Glutamatergic neuron (in vitro differentiated cells): Measurements from ENCODE around the gene C15orf39. TPM values are rescaled to one million over a fixed set of nuclear protein-coding genes. Genes with fewer than 3 reads are reported as not detected.

Source experiments
- DNase-seq: peaks from one replicate; pipeline ENCODE4 v3.0.0; 2022
- H3K27ac Mint-ChIP-seq: one replicate; pipeline ENCODE4 v1.8.0; 2020; ENCODE audit warnings: mild to moderate bottlenecking, mixed read lengths, inconsistent platforms; ENCODE audit not compliant: unreplicated experiment
- H3K27me3 Mint-ChIP-seq: one replicate; pipeline ENCODE4 v1.8.0; 2020; ENCODE audit warnings: mild to moderate bottlenecking, moderate library complexity, mixed read lengths, inconsistent platforms; ENCODE audit not compliant: unreplicated experiment
- H3K36me3 Mint-ChIP-seq: one replicate; pipeline ENCODE4 v1.8.0; 2020; ENCODE audit warnings: mild to moderate bottlenecking, mixed read lengths, inconsistent platforms; ENCODE audit not compliant: unreplicated experiment
- H3K4me1 Mint-ChIP-seq: one replicate; pipeline ENCODE4 v1.8.0; 2020; ENCODE audit warnings: mild to moderate bottlenecking, low read depth, mixed read lengths, inconsistent platforms; ENCODE audit not compliant: unreplicated experiment
- H3K4me3 Mint-ChIP-seq: one replicate; pipeline ENCODE4 v1.8.0; 2020; ENCODE audit warnings: mild to moderate bottlenecking, mixed read lengths, inconsistent platforms; ENCODE audit not compliant: unreplicated experiment
- H3K9me3 Mint-ChIP-seq: one replicate; pipeline ENCODE4 v1.8.0; 2020; ENCODE audit warnings: mild to moderate bottlenecking, moderate library complexity, mixed read lengths, inconsistent platforms; ENCODE audit not compliant: unreplicated experiment
- CTCF ChIP-seq: fragments of 200-600 bp; sonication (generic); IDR thresholded peaks from one replicate; pipeline ENCODE4 v1.5.0; 2021; ENCODE audit not compliant: partially characterized antibody, unreplicated experiment
- long read RNA-seq: library from polyadenylated mRNA; unstranded; transcript quantifications from one replicate; pipeline ENCODE4 v2.0.0, GENCODE V29; 2020; ENCODE audit not compliant: unreplicated experiment
- total RNA-seq: library from RNA; stranded (reverse); fragmentation: NEBNext Ultra II Directional; extraction: Animal tissue kit (Norgen Biotek cat#: 25700); gene quantifications from one replicate; pipeline ENCODE4 v1.2.1, GENCODE V29; 2021; ENCODE audit not compliant: unreplicated experiment

C15orf39 gene
- total RNA-seq: 9.0 TPM
- long read RNA-seq: 0 reads

GRCh38 chr15:75201616-75202250 is at the start of gene C15orf39:
Gene C15orf39 (plus strand): TSS chr15:75201882. CDS start chr15:75206049, 4,167 bp downstream.
- peak; percentile 79 for DNase-seq
- Mint-ChIP-seq H3K27ac (peak within 1 kb of the TSS; percentile 53), H3K4me3 (peak within 1 kb of the TSS; percentile 85), H3K9me3 (peaks cover 13% of the 10 kb centered on the region), H3K27me3 (peaks cover 14% of the 10 kb centered on the region), H3K36me3 (no peaks in the 10 kb centered on the region), H3K4me1 (peaks cover 10% of the 10 kb centered on the region)
- TF ChIP-seq CTCF: peak; percentile 98

GRCh38 chr15:75152382-75153079 is 49.2 kb upstream of the C15orf39 start:
- H3K4me3 Mint-ChIP-seq: peak overlapping the region; percentile 15
- peaks cover 18% of the 10 kb centered on the region for H3K36me3 Mint-ChIP-seq
- H3K27ac Mint-ChIP-seq: no peak overlapping the region
- no peaks in the 10 kb centered on the region for H3K9me3 Mint-ChIP-seq
- DNase-seq: no peak
- H3K4me1 Mint-ChIP-seq: no peaks in the 10 kb centered on the region
- no peak for TF ChIP-seq CTCF
- no peaks in the 10 kb centered on the region for H3K27me3 Mint-ChIP-seq

- no peak overlapping the region for H3K4me3 Mint-ChIP-seq
- TF ChIP-seq CTCF: no peak
- DNase-seq: no peak
- H3K27me3 Mint-ChIP-seq: no peaks in the 10 kb centered on the region
- H3K4me1 Mint-ChIP-seq: no peaks in the 10 kb centered on the region
- no peak overlapping the region for H3K27ac Mint-ChIP-seq
- H3K36me3 Mint-ChIP-seq: peaks cover 18% of the 10 kb centered on the region
- H3K9me3 Mint-ChIP-seq: no peaks in the 10 kb centered on the region
Observed at GRCh38 chr15:75153087-75153486, 48.6 kb upstream of the C15orf39 start.

- no peak for DNase-seq
- no peak for TF ChIP-seq CTCF
- Mint-ChIP-seq H3K4me3 (no peak overlapping the region), H3K27ac (no peak overlapping the region), H3K9me3 (no peaks in the 10 kb centered on the region), H3K4me1 (no peaks in the 10 kb centered on the region), H3K36me3 (peaks cover 18% of the 10 kb centered on the region), H3K27me3 (peaks cover 1% of the 10 kb centered on the region)
Observed at GRCh38 chr15:75153565-75154276, 48.0 kb upstream of the C15orf39 start.
